Measurements from ENCODE around the gene FZD2.
"Not testable (repeated sequence)": the region's sequence is repeated elsewhere in the genome, so short reads cannot be mapped to it uniquely, and the experiment has no call there.

Gene FZD2

DNA sequence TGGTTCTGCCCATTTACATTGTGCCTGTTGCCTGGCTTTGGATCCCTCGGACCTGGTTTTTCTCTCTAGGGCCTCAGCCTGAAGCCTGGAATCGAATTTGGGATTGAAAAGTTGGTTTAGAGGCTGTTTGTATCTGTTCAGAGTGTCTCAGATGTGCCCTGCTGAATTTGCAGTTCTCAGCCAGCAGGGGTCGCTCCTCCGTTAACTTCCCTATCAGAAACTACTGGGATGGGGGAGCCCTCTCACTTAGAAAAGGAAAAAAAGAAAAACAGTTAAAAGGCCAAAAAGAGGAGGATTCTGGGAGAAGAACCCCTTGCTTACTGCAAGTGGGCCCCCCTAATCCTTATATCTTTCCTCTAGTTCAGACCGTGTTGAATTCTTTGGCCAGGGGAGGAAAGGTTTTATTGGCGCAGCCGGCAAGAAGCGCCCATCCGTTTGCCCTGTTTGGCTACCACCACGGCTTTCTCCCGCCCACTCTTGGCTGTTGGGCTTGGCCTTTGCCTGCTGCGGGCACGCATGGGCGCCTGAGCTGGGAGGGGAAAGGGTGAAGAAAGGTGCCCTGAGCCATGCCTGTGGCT is 8.7 kb downstream of the FZD2 start:
- no peak for DNase-seq

DNA sequence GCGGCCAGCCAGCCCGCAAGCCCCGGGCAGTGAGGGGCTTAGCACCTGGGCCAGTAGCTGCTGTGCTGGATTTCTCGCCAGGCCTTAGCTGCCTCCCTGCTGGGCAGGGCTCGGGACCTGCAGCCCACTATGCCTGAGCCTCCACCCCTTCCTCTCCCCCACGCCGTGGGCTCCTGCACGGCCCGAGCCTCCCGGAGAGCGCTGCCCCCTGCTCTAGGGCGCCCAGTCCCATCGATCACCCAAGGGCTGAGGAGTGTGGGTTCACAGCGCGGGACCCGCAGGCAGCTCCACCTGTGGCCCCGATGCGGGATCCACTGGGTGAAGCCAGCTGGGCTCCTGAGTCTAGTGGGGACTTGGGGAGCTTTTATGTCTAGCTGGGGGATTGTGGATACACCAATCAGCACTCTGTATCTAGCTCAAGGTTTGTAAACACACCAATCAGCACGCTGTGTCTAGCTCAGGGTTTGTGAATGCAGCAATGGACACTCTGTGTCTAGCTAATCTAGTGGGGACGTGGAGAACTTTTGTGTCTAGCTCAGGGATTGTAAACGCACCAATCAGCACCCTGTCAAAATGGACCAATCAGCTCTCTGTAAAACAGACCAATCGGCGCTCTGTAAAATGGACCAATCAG is 11.1 kb downstream of the FZD2 start:
- DNase-seq; intact Hi-C loops (cut with DNase I): not testable (repeated sequence)

More for the DNA sequence above, 8.7 kb downstream of the FZD2 start:
- intact Hi-C loops (cut with DNase I): no loop called here

DNA sequence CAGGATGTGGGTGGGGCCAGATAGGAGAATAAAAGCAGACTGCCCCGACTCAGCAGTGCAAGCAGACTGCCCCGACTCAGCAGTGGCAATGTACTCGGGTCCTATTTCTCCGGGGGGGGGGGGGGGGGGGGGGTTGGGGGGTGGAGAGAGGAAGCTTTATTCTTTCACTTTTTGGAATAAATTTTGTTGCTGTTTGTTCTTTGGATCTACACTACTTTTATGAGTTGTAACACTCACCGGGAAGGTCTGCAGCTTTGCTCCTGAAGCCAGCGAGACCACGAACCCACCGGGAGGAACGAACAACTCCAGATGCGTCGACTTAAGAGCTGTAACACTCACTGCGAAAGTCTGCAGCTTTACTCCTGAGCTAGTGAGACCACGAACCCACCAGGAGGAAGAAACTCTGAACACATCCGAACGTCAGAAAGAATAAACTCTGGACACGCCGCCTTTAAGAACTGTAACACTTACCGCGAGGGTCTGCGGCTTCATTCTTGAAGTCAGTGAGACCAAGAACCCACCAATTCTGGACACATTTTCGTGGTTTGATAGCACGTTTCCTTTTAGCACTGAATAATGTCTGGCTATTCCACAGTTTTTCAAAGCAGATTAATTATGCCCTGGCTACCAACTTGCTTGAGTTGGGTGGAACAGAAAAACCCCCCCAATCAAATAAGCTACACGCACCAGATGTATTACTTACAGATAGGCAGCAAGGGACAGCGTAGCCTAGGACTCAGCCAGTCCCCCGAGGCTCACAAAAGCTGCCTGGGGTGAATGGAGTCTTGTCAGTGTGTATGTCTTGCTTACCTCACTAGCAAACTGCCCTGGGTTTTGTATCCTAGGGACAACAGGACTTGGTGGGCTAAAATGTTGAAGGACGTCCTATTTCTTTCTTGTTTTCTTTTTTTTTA is 11.9 kb downstream of the FZD2 start:
- intact Hi-C loops (cut with DNase I): no loop called here
- DNase-seq: peak in 3 of 42 donors; percentile 32 to 47 (median 45)

DNA sequence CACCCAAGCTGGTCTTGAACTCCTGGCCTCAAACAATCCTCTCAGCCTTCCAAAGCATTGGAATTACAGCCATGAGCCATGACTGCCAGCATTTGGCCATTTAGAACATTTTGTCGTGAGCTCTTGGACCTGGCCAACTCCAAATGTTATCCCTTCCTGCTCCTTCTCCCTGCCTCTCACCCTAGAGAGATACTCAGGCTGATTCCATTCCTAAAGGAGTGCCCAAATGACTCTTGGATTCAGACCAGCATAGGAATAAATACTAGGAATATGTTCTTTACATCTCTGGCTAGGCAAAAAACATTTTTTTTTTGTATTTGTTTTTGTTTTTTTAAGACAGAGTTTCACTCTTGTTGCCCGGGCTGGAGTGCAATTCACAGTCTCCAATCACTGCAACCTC is 15.5 kb downstream of the FZD2 start:
- intact Hi-C loops (cut with DNase I): no loop called here
- no peak for DNase-seq

DNA sequence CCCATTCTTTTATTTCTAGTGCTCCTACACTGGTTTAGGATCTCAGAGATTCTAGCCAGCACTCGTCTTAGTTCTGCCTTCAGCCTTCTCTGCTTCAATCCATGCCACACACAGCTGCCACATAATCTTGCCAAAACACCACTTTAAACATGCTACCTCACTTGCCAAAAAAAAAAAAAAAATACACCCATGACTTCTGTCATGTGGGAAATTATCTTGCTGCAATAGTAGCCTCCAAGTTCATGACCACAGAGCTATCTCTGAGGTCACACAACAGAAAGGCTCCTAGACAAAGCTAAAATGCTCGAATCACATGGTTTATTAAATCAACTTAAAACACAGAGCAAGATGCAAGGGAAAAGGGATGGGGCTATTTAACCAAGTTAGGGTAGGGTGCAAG is 18.1 kb downstream of the FZD2 start:
- no peak for DNase-seq
- intact Hi-C loops (cut with DNase I): no loop called here

DNA sequence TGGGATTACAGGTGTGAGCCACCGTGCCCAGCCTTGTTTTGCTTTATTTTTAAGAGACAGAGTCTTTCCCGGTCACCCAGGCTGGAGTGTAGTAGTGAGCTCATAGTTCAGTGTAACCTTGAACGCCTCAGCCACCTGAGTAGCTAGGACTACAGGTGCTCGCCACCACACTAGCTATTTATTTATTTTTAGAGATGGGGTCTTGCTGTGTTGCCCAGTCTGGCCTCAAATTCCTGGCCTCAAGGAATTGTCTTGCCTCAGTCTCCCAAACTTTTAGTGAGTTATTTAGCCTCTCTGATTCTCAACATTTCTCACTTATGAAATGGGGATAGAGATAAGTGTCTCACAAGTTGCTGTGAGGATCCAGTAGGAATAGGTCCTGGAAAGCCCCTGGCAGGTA is 21.7 kb downstream of the FZD2 start:
- intact Hi-C loops (cut with DNase I): no loop called here
- no peak for DNase-seq

DNA sequence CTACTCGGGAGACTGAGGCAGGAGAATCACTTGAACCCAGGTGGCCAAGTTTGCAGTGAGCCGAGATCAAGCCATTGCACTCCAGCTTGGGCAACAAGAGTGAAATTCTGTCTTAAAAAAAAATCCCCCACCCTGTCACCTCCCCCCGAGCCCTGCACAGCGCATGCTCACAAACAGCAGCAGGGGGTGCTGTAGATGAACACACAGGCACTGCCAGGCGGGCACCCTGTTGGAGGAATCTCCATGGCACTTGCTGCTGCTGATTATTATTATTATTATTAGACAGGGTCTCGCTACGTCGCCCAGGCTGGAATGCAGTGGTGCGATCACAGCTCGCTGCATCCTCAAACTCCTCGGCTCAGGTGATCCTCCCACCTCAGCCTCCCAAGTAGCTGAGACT is 24.6 kb downstream of the FZD2 start:
- intact Hi-C loops (cut with DNase I): no loop called here
- DNase-seq: no peak

DNA sequence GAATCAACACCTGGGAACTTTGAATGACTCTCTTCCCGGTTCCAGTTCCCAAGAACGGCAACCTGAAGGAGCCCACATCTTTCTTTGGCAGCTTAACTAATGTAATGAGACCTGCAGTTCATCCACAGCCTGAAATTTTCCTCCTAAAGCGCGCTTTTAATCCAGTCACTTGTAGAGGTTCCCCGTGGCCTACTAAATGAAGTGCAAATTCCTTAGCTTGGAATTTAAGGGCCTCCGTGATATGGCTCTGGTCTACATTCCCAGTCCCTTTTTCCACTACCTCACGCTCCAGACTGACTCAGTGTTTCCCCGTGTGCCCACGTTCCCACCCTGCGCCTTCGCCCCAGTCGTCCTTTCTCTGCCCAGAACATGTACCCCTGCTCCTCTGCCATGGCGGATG is 27.2 kb downstream of the FZD2 start:
- intact Hi-C loops (cut with DNase I): no loop called here
- no peak for DNase-seq

DNA sequence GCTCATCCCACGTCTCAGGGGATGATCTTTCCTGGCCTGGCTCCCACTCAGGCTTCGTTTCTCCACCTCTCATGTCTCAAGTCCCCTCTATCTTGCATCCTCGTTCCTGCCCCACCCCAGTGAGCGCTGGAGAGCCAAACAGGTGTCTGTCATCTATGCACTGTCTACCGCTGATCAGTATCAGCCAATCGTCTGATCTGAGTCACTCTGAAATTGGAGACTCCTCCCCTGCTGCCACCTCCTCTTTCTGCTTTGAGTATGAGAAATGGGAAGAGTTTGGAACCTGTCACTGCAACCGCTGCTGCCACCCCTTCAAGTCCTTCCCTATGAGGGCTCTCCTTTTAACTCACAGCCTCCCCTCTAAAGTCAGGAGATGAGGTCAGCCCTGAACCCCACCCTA is 28.0 kb downstream of the FZD2 start:
- DNase-seq: no peak
- intact Hi-C loops (cut with DNase I): no loop called here

DNA sequence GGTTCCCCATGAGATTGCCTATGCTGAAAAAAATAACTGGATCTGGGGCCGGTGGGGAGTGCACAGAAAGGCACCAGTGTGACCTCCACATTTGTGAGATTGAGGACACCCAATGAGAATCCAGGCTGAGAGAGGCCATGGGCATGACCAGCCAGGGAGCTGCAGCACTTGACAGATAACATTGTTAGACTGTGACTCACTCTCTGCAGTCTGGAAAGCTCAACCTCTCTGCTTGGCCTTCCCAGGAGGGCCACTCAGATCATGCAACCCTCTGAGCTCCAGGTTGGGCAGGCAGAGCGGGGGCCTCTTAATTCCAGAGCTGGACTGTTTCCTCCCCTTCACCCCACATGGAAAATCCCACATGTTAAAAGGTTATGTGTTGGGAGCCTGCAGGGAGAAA is 30.1 kb downstream of the FZD2 start:
- intact Hi-C loops (cut with DNase I): no loop called here
- no peak for DNase-seq

DNA sequence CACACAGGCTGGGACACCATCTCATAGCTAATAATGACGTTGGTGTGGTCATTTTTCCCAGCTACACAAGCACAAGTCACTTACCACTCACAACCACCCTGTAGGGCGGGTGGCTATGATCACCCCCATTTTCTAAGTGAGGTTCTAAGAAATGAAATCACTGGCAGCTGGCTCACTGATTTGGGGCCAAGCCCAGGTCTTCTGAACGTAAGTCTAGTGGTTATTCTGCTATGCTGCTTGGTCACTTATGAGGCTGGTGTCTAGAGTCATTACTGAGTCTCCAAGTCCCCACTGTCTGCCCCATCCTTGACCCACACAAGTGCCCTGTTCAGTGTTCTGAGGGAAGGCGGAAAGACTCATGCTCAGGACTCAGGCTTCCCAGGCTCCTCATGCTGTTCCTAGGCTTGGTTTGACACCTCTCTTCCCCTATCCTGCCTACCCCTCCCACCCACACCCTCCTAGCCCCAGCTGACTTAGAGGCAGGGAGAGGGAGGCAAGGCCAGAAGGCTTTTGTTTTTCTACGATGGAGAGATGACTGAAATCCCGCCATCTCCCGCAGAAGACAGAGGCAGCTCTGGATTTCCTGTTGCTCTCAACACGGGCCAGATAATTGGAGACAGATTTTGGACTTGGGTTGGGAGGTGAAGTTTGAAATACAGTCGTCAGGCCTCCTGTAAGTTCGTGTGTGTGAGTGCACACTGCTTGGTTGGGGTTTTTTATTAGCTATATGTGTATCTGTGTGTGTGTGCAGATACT is 32.2 kb downstream of the FZD2 start:
- no peak for DNase-seq

DNA sequence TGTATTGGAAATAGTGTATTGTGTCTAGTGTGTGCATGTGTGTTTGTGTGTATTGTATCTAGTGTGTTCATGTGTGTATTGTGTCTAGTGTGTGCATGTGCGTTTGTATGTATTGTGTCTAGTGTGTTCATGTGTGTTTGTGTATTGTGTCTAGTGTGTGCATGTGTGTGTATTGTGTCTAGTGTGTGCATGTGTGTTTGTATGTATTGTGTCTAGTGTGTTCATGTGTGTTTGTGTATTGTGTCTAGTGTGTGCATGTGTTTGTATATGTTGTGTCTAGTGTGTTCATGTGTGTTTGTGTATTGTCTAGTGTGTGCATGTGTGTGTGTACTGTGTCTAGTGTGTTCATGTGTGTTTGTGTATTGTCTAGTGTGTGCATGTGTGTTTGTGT is 32.8 kb downstream of the FZD2 start:
- DNase-seq; intact Hi-C loops (cut with DNase I): not testable (repeated sequence)

More for the DNA sequence above, 32.2 kb downstream of the FZD2 start:
- intact Hi-C loops (cut with DNase I): no loop called here

DNA sequence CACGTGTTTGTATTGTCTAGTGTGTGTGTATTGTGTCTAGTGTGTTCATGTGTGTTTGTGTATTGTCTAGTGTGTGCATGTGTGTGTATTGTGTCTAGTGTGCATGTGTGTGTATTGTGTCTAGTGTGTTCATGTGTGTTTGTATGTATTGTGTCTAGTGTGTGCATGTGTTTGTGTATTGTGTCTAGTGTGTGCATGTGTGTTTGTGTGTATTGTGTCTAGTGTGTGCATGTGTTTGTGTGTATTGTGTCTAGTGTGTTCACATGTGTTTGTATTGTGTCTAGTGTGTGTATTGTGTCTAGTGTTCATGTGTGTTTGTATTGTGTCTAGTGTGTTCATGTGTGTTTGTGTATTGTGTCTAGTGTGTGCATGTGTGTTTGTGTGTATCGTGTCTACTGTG is 33.5 kb downstream of the FZD2 start:
- intact Hi-C loops (cut with DNase I); DNase-seq: not testable (repeated sequence)

DNA sequence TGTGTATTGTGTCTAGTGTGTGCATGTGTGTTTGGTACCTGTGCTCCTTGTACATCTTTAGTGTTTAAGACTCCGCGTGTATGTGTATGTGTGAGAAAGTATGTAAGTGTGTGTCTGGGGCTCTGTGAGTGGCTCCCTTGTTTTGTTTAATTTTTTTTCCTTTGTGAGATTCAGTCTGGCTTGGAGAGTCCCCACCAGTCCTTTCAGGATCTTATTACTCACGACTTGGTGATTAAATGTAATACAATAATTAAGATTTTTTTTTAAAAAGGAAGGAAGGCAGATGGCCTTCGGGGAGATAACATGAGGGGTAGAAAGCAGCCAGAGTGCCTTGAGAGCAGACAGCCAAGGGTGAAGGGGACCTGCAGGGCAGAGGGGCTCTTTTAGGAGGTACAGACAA is 33.9 kb downstream of the FZD2 start:
- intact Hi-C loops (cut with DNase I): no loop called here
- DNase-seq: no peak

DNA sequence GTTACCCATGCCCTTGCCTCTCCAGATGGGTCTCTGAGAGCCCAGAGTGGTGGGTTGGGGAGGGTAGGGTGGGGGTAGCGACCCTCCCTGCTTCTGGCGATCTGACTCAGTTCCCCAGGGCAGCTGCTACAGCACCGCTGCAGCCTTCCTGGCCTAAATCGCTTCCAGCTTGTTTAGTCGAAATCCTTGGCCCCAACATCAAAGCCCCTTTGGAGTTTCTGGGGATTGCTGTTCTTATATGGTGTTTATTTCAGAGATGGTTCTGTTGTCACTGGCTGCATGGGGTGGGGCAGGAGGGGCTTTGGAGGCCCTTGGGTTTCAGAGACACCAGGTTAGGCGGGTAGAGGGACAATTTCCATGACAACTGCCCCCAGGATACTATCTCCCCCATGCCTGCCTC is 35.9 kb downstream of the FZD2 start:
- intact Hi-C loops (cut with DNase I): no loop called here
- no peak for DNase-seq

DNA sequence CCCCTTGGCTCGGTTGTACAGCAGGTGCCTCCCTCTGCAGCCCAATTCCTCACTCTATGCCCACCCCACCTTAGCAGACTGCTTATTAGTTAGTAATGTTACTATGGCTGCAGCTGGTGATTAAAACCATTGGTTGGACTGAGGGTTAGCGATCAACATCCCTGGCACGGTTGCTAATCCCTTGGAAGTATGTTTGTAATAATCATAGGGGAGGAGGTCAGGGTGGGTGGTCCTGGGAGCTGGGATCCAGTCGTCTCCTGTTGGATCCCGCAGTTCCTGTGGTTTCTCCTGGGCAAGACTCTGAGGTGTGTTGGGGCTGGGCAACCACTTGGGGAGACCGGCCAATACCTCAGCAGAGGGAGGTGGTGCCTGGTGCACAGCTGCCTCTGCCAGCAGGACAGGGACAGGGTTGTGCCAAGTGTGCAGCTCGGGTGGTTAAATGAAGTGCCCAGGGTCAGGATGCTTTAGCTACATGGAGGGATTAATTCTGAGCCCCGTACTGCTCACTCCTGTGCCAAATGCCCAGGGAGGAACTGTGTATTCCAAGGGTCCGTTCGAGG is 38.0 kb downstream of the FZD2 start:
- no peak for DNase-seq
- intact Hi-C loops (cut with DNase I): no loop called here

DNA sequence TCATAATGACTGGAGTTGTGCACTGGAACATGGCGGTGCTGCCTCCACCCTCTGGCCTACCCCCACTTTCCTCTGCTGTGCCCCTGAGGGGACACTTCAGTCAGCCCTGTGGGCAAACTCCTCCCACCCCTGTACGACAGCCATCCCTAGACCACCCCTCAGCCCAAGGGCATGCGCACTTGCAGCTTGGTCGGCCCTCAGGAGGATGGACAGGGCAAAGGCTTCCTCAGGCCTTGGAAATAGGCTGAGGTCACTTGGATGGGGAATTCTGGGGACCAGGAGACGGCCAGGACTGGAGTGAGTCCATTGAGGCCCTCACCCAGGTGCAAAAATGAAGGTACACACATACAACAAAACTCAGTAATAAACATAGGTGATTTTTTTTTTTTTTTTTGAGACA is 41.0 kb downstream of the FZD2 start:
- DNase-seq: no peak
- intact Hi-C loops (cut with DNase I): no loop called here

DNA sequence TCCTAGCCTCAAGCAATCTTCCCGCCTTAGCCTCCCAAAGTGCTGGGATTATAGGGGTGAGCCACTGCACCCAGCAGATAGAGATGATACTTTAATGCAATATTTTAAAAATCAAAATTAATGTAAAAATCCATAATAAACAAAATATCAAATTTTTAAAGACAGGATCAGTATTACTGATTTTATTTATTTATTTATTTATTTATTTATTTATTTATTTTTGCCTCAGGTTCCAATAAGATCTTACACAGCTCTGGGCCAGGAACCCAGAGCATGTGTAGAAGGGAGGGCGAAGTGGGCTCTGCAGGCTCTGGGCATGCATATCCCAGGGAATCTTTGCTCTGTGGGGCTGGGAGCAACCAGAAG is 41.6 kb downstream of the FZD2 start:
- intact Hi-C loops (cut with DNase I): no loop called here

More for the DNA sequence above, 41.6 kb downstream of the FZD2 start:
- DNase-seq: no peak

Measured in head of caudate nucleus (tissue), 42 donors.